Measurements from ENCODE around the gene CCDC83. TPM values are rescaled to one million over a fixed set of nuclear protein-coding genes. Genes with fewer than 3 reads are reported as not detected.

CCDC83 gene
- total and polyA plus RNA-seq, 2 experiments from 2014 or later, result not detected

GRCh38 chr11:85810521-85810870 is 44.7 kb upstream of the CCDC83 start:
- TF ChIP-seq CTCF (IDR thresholded peaks at IDR 0.05; ENCODE audit: low read depth, low read length), result no peak
- no peaks in the 10 kb centered on the region for H3K4me1 ChIP-seq (ENCODE audit: low read depth)
- no peaks in the 10 kb centered on the region for H3K9me3 ChIP-seq (ENCODE audit: low read depth)
- H3K36me3 ChIP-seq, result no peaks in the 10 kb centered on the region
- no peak overlapping the region for H3K27ac ChIP-seq
- no peak for DNase-seq (ENCODE audit: low read depth in 1 of 2, low spot score in 1 of 2)
- peaks cover 55% of the 10 kb centered on the region for H3K27me3 ChIP-seq
- peak overlapping the region; percentile 45 for H3K4me3 ChIP-seq

GRCh38 chr11:85810871-85811611 is 44.1 kb upstream of the CCDC83 start, which contains the start of gene SYTL2:
TSS of gene SYTL2 (minus strand) at chr11:85811141. CDS start at chr11:85757725, 53,416 bp downstream.
- Histone ChIP-seq H3K27me3 (peaks cover 50% of the 10 kb centered on the region), H3K4me1 (ENCODE audit: low read depth) (no peaks in the 10 kb centered on the region), H3K36me3 (no peaks in the 10 kb centered on the region), H3K27ac (no peak within 1 kb of the TSS), H3K4me3 (peak within 1 kb of the TSS; percentile 45), H3K9me3 (ENCODE audit: low read depth) (no peaks in the 10 kb centered on the region)
- peak; percentile 46 to 86 for DNase-seq (ENCODE audit: low read depth in 1 of 2, low spot score in 1 of 2)
- no peak for TF ChIP-seq CTCF (IDR thresholded peaks at IDR 0.05; ENCODE audit: low read depth, low read length)

- no peaks in the 10 kb centered on the region for H3K4me1 ChIP-seq (ENCODE audit: low read depth)
- H3K27me3 ChIP-seq, result peaks cover 46% of the 10 kb centered on the region
- H3K36me3 ChIP-seq, result no peaks in the 10 kb centered on the region
- peak overlapping the region; percentile 45 for H3K4me3 ChIP-seq
- TF ChIP-seq CTCF (IDR thresholded peaks at IDR 0.05; ENCODE audit: low read depth, low read length), result no peak
- H3K27ac ChIP-seq, result no peak overlapping the region
- DNase-seq (ENCODE audit: low read depth in 1 of 2, low spot score in 1 of 2), result no peak
- H3K9me3 ChIP-seq (ENCODE audit: low read depth), result no peaks in the 10 kb centered on the region
Measured at GRCh38 chr11:85811624-85812023, 43.6 kb upstream of the CCDC83 start.

GRCh38 chr11:85813721-85814120 is 41.5 kb upstream of the CCDC83 start:
- TF ChIP-seq CTCF (IDR thresholded peaks at IDR 0.05; ENCODE audit: low read depth, low read length), result no peak
- Histone ChIP-seq H3K27me3 (peaks cover 46% of the 10 kb centered on the region), H3K9me3 (ENCODE audit: low read depth) (no peaks in the 10 kb centered on the region), H3K4me1 (ENCODE audit: low read depth) (no peaks in the 10 kb centered on the region), H3K27ac (no peak overlapping the region), H3K36me3 (no peaks in the 10 kb centered on the region), H3K4me3 (no peak overlapping the region)
- DNase-seq (ENCODE audit: low read depth in 1 of 2, low spot score in 1 of 2), result no peak

GRCh38 chr11:85815186-85815931 is 39.8 kb upstream of the CCDC83 start:
- Histone ChIP-seq H3K4me3 (no peak overlapping the region), H3K27ac (no peak overlapping the region), H3K9me3 (ENCODE audit: low read depth) (no peaks in the 10 kb centered on the region), H3K27me3 (peaks cover 45% of the 10 kb centered on the region), H3K4me1 (ENCODE audit: low read depth) (no peaks in the 10 kb centered on the region), H3K36me3 (no peaks in the 10 kb centered on the region)
- DNase-seq (ENCODE audit: low read depth in 1 of 2, low spot score in 1 of 2), result no peak
- no peak for TF ChIP-seq CTCF (IDR thresholded peaks at IDR 0.05; ENCODE audit: low read depth, low read length)

All from cardiac muscle cell (in vitro differentiated cells and primary cell).